Ovary (tissue), 9 donors: ENCODE measurements around the gene TMEM156. TPM values are rescaled to one million over a fixed set of nuclear protein-coding genes. Genes with fewer than 3 reads are reported as not detected.

ENCODE experiments used
- DNase-seq, 5 donors: peaks; one replicate each; pipeline ENCODE4 v3.0.0-alpha.2; 2019 to 2020
- H3K27ac ChIP-seq, 2 donors: fragments of 200-600 bp; one replicate each; pipeline versions ENCODE4 v1.5.1 to v1.8.0; 2019 to 2022
- H3K27me3 ChIP-seq: fragments of 200-600 bp; one replicate; pipeline ENCODE4 v1.8.0; 2022
- H3K36me3 ChIP-seq: fragments of 200-600 bp; sonication (generic); one replicate; pipeline ENCODE4 v1.5.1; 2019
- H3K4me1 ChIP-seq: one replicate; pipeline ENCODE4 v1.8.1; 2013; ENCODE audit warnings: mild to moderate bottlenecking, moderate library complexity; ENCODE audit not compliant: insufficient read depth
- H3K4me3 ChIP-seq: fragments of 200-600 bp; sonication (generic); one replicate; pipeline ENCODE4 v1.5.1; 2017
- H3K9me3 ChIP-seq, 2 donors: fragments of 200-600 bp in 1 of 2; sonication (generic) in 1 of 2; one replicate each; pipeline versions ENCODE4 v1.5.1 to v1.8.1; 2013 to 2019; ENCODE audit warnings: mild to moderate bottlenecking in 1 of 2, moderate library complexity in 1 of 2
- CTCF ChIP-seq, 3 donors: fragments of 450-650 bp in 2 of 3; fragments of 200-600 bp in 1 of 3; IDR thresholded peaks; one replicate each; pipeline versions ENCODE4 v1.5.1 to v1.8.0; 2016 to 2022; ENCODE audit warnings: antibody characterized with exemption in 3 of 3, mild to moderate bottlenecking in 1 of 3
- EP300 ChIP-seq: sonication (generic); formaldehyde crosslinking; IDR thresholded peaks from one replicate; pipeline ENCODE4 v1.6.1; 2017; ENCODE audit warnings: antibody characterized with exemption
- POLR2A ChIP-seq: fragments of 450-650 bp; IDR thresholded peaks from one replicate; pipeline ENCODE4 v1.6.1; 2017; ENCODE audit warnings: antibody characterized with exemption, mild to moderate bottlenecking, moderate library complexity
- WGBS, 3 donors: extraction: QIAGEN DNeasy Blood & Tissue Kit in 1 of 3; methylation state at CpG; one replicate each; pipeline versions ENCODE4 v1.1.5 to v1.1.7; 2013 to 2017; 5-methylcytosine and 5-hydroxymethylcytosine counted together
- intact Hi-C, 4 donors: fragments of 100-400 bp; cut with DNase I; formaldehyde crosslinking; loops; one replicate each; pipeline versions ENCODE4 v1.11.0 to v1.15.1; 2022 to 2023
- polyA plus RNA-seq, 2 donors: library from polyadenylated mRNA; stranded (reverse); fragments of 200-250 nt in 1 of 2; fragments of 350-450 nt in 1 of 2; fragmentation: Illumina TruSeq in 1 of 2; extraction: RNeasy Lipid Tissue Mini Kit (QIAGEN cat#74804) in 1 of 2; gene quantifications; one replicate each; pipeline ENCODE4 v1.2.3, GENCODE V29; 2013 to 2014
- total RNA-seq, 7 donors: library from RNA; depleted of rRNA in 2 of 7; stranded (reverse); fragments of >200 nt in 2 of 7; fragmentation: NEBNext Ultra II Directional in 3 of 7; extraction: Animal tissue kit (Norgen Biotek cat#: 25700) in 3 of 7; gene quantifications; one replicate each; pipeline versions ENCODE4 v1.1.0 to v1.2.4, GENCODE V29; 2016 to 2023
- donor health status: DM: no; HTN: no; CAD: no; lungs with moderate emphysema.
- donor health status: DM: no; HTN: no; CAD: no.
- donor health status: Bipolar disorder and iron deficiency.
- donor health status: DM: yes; HTN: yes; CAD: no.
- donor health status: DM: no; HTN: no; CAD: no.
- donor health status: DM: yes; HTN: yes; CAD: no.

Gene TMEM156
- total and polyA plus RNA-seq, 9 donors: 0.04 to 1.5 (median 0.35) TPM; not detected in 3

DNA sequence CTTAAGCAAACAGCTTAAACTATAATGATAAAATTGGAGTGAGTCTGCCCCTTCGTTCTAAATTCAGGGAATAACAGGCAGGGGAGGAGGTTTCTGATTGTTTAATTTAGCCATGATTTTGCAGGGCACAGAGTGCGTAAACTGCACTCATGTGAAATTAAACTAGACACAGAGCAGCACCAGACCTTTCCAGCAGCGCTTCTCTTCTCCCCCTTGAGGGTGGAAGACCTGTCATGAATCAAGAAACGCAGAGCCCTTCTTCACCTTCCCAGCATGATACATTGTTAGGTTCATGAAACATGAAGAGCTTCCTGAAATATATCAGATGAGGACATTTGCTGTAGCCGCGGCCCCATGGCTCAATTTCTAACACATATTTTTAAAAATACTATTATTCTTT, 101.5 kb downstream of the TMEM156 start:
- no peaks in the 10 kb centered on the region for H3K36me3 ChIP-seq
- no peaks in the 10 kb centered on the region for H3K9me3 ChIP-seq
- WGBS, 3 donors: 86 to 93% (median 90%) methylated on average over 6 of the region's 6 CpGs
- no peaks in the 10 kb centered on the region for H3K4me1 ChIP-seq
- no peak for TF ChIP-seq POLR2A
- no peak for TF ChIP-seq EP300
- no peak for TF ChIP-seq CTCF (IDR thresholded peaks at IDR 0.05)
- DNase-seq: no peak
- no peak overlapping the region for H3K4me3 ChIP-seq
- H3K27me3 ChIP-seq: no peaks in the 10 kb centered on the region
- intact Hi-C loops: no loop called here
- no peak overlapping the region for H3K27ac ChIP-seq

DNA sequence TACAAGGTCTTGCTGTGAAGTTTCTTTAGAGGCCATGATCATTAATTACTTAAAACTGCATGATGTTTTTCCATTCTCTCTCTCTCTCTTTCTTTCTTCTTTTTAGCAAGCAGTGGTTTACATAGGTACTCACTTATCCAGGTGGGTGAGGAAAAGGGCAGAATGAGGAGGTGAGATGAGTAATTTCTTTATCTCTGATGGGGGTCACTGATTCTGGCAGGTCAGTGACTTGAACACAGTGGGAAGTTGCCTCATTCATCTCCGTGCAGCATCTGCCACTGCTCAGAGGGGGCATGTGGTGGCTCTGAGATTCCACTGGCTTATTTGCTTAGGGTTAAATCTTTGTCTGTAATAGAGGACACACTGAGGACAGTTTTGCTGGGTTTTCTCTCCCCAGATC, 102.0 kb downstream of the TMEM156 start:
- 70 to 77% (median 72%) methylated on average over 1 of the region's 1 CpG for WGBS, 3 donors
- no peak overlapping the region for H3K4me3 ChIP-seq
- TF ChIP-seq CTCF (IDR thresholded peaks at IDR 0.05): no peak
- no peak for TF ChIP-seq POLR2A
- no peak for TF ChIP-seq EP300
- no peaks in the 10 kb centered on the region for H3K4me1 ChIP-seq
- no peaks in the 10 kb centered on the region for H3K27me3 ChIP-seq
- intact Hi-C loops: no loop called here
- DNase-seq: no peak
- no peaks in the 10 kb centered on the region for H3K9me3 ChIP-seq
- H3K36me3 ChIP-seq: no peaks in the 10 kb centered on the region
- no peak overlapping the region for H3K27ac ChIP-seq

DNA sequence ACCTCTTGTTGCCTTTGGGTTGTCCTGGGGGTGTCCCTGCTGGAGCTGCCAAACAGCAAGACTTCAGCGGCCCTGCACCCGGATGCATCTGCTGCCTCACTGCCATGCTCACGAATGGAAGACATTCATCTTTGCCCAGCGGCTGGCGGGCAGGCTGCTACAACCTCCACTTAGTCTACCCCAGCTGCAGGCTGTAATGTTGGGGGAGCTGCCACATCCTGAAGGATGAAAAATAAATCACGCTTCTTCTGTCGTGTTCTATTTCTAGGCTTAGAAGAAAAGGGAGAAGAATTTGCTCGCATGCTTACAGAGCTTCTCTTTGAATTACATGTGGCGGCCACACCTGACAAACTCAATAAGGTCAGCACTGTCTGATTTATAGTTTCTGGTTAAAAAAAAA, 103.2 kb downstream of the TMEM156 start:
- intact Hi-C loops: no loop called here
- Histone ChIP-seq H3K27me3 (no peaks in the 10 kb centered on the region), H3K4me1 (no peaks in the 10 kb centered on the region), H3K27ac (no peak overlapping the region), H3K4me3 (no peak overlapping the region), H3K36me3 (no peaks in the 10 kb centered on the region), H3K9me3 (no peaks in the 10 kb centered on the region)
- WGBS, 3 donors: 78 to 81% (median 79%) methylated on average over 9 of the region's 9 CpGs
- TF ChIP-seq POLR2A (no peak), CTCF (IDR thresholded peaks at IDR 0.05) (no peak), EP300 (no peak)
- DNase-seq: no peak

GRCh38 chr4:38928568-38928967, 103.6 kb downstream of the TMEM156 start:
- no peak overlapping the region for H3K4me3 ChIP-seq
- H3K9me3 ChIP-seq: no peaks in the 10 kb centered on the region
- DNase-seq: no peak
- H3K36me3 ChIP-seq: no peaks in the 10 kb centered on the region
- WGBS, 3 donors: 84 to 89% (median 86%) methylated on average over 3 of the region's 3 CpGs
- no peaks in the 10 kb centered on the region for H3K27me3 ChIP-seq
- intact Hi-C loops: no loop called here
- H3K4me1 ChIP-seq: no peaks in the 10 kb centered on the region
- no peak overlapping the region for H3K27ac ChIP-seq
- no peak for TF ChIP-seq EP300
- no peak for TF ChIP-seq POLR2A
- no peak for TF ChIP-seq CTCF (IDR thresholded peaks at IDR 0.05)

GRCh38 chr4:38926896-38927295, 105.3 kb downstream of the TMEM156 start:
- Histone ChIP-seq H3K27me3 (no peaks in the 10 kb centered on the region), H3K9me3 (no peaks in the 10 kb centered on the region), H3K27ac (no peak overlapping the region), H3K4me1 (no peaks in the 10 kb centered on the region), H3K4me3 (no peak overlapping the region), H3K36me3 (no peaks in the 10 kb centered on the region)
- 43 to 51% (median 45%) methylated on average over 6 of the region's 6 CpGs for WGBS, 3 donors
- TF ChIP-seq CTCF (IDR thresholded peaks at IDR 0.05) (no peak), POLR2A (no peak), EP300 (no peak)
- intact Hi-C loops: no loop called here
- DNase-seq: no peak
